Astrocyte of the hippocampus (primary cell): ENCODE results near the gene IL19.

Experiments used
- DNase-seq: peaks from one replicate; pipeline ENCODE4 v3.0.0; 2011; ENCODE audit warnings: low read depth, low spot score

Gene IL19

GRCh38 chr1:206890125-206891060 lies 119.8 kb downstream of the IL19 start:
- peak; percentile 20 for DNase-seq

DNA sequence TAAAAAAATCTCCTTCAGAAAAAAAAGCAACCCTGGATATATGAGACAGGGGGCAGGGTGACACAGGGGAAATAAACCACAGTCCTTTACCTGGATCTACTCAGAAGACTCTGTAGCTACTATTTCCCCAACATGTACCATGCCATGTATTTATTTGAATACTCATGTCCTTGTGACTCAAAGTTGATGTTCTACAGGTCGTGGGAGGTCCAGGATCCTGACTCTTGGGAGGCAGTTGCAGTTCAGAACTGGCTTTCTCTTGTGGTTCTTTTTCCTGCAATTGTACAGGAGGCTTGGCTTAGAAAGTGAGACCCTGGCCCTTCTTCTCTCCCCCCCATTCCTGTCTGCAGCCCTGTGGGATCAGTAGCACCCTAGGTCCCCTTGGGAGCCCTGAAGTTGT lies 120.8 kb downstream of the IL19 start:
- DNase-seq = no peak
